A673 (cell line): ENCODE measurements around the gene NCEH1. TPM values are rescaled to one million over a fixed set of nuclear protein-coding genes. Genes with fewer than 3 reads are reported as not detected.

Experiments used
- BruUV-seq: library from RNA; stranded (reverse); fragments of 400-500 nt; replicated peaks from 2 replicates; lab custom pipeline; 2021; lab: Mats Ljungman, UMichigan
- CTCF ChIA-PET: fragments of 300-600 bp; sonication (Branson Sonifier 250); formaldehyde crosslinking; loops from one replicate; lab custom pipeline; 2022; ENCODE audit warnings: antibody characterized with exemption; lab: Charles Lee
- POLR2A ChIA-PET: fragments of 300-600 bp; sonication (Branson Sonifier 250); formaldehyde crosslinking; loops from one replicate; lab custom pipeline; 2022; ENCODE audit warnings: antibody characterized with exemption; ENCODE audit not compliant: low non-redundant PET; lab: Charles Lee
- DNase-seq: peaks from one replicate; pipeline ENCODE4 v3.0.0-alpha.2; 2015; ENCODE audit warnings: low spot score
- H3K27ac ChIP-seq: fragments of 200-600 bp; sonication (generic); 2 replicates; pipeline ENCODE4 v1.5.1; 2016; ENCODE audit warnings: mixed run types, low read depth, mild to moderate bottlenecking, mixed read lengths, antibody characterized with exemption, low read length; ENCODE audit not compliant: poor library complexity, severe bottlenecking
- H3K27me3 ChIP-seq: fragments of 200-600 bp; sonication (generic); replicated peaks from 2 replicates; pipeline ENCODE4 v1.6.1; 2017; ENCODE audit warnings: mixed run types, low read depth, mild to moderate bottlenecking, mixed read lengths, antibody characterized with exemption, low read length; ENCODE audit not compliant: insufficient read depth, poor library complexity
- H3K36me3 ChIP-seq: fragments of 200-600 bp; sonication (generic); 2 replicates; pipeline ENCODE4 v1.6.1; 2016; ENCODE audit warnings: mixed run types, mild to moderate bottlenecking, mixed read lengths, antibody characterized with exemption, low read length; ENCODE audit not compliant: insufficient read depth, poor library complexity, severe bottlenecking
- H3K4me1 ChIP-seq: fragments of 200-600 bp; sonication (generic); 2 replicates; pipeline ENCODE4 v1.6.1; 2017; ENCODE audit warnings: mixed run types, mild to moderate bottlenecking, mixed read lengths, antibody characterized with exemption, low read length; ENCODE audit not compliant: insufficient read depth, poor library complexity, severe bottlenecking
- H3K4me3 ChIP-seq: fragments of 200-600 bp; sonication (generic); 2 replicates; pipeline ENCODE4 v1.5.1; 2016; ENCODE audit warnings: low read depth, mixed run types, mild to moderate bottlenecking, mixed read lengths, low read length; ENCODE audit not compliant: poor library complexity, severe bottlenecking
- H3K9me3 ChIP-seq: fragments of 200-600 bp; sonication (generic); 2 replicates; pipeline ENCODE4 v1.6.1; 2016; ENCODE audit warnings: mixed run types, low read depth, mild to moderate bottlenecking, mixed read lengths, antibody characterized with exemption, low read length; ENCODE audit not compliant: poor library complexity, severe bottlenecking
- CTCF ChIP-seq: fragments of 300-800, 200-600 bp; sonication (generic); conservative IDR thresholded peaks from 2 replicates; pipeline ENCODE4 v1.5.1; 2017; ENCODE audit warnings: low read depth, mild to moderate bottlenecking, antibody characterized with exemption, low read length, moderate library complexity, mixed read lengths
- EZH2 ChIP-seq: fragments of 200-600 bp; sonication (generic); IDR thresholded peaks from 2 replicates; pipeline ENCODE4 v1.6.1; 2017; ENCODE audit warnings: borderline replicate concordance, low read depth, mild to moderate bottlenecking, mixed read lengths, antibody characterized with exemption, low read length; ENCODE audit not compliant: poor library complexity, severe bottlenecking
- intact Hi-C: fragments of 100-400 bp; cut with micrococcal nuclease; formaldehyde crosslinking; loops from one replicate; pipeline ENCODE4 v1.10.0; 2022; ENCODE audit not compliant: unreplicated experiment
- total RNA-seq: library from RNA; stranded (reverse); gene quantifications from 2 replicates; pipeline ENCODE4 v1.2.3, GENCODE V29; 2021

Gene NCEH1
- total RNA-seq, 1 experiment from 2014 or later = 3.5 TPM

- Histone ChIP-seq H3K27ac (no peak overlapping the region), H3K4me1 (no peaks in the 10 kb centered on the region), H3K9me3 (no peaks in the 10 kb centered on the region), H3K36me3 (no peaks in the 10 kb centered on the region), H3K27me3 (no peaks in the 10 kb centered on the region), H3K4me3 (no peak overlapping the region)
- TF ChIP-seq CTCF (no peak), EZH2 (no peak)
- CTCF ChIA-PET = interaction anchor here (0.5 kb wide), 1 partner anchor 884 kb away, joined by 3 read pairs; no protein-coding TSS in a partner anchor
- POLR2A ChIA-PET = no interaction called here
- no peak for DNase-seq
- no TSS peak for BruUV-seq
- intact Hi-C loops = no loop called here
These were observed 63.8 kb downstream of the NCEH1 start for GRCh38 chr3:172647080-172647479.

GRCh38 chr3:172646439-172647015, 64.3 kb downstream of the NCEH1 start:
- ChIA-PET CTCF (no interaction called here), POLR2A (interaction anchor here (0.6 kb wide), 1 partner anchor 555 kb away, joined by 3 read pairs; no protein-coding TSS in a partner anchor)
- peak; percentile 30 for DNase-seq
- Histone ChIP-seq H3K36me3 (no peaks in the 10 kb centered on the region), H3K4me1 (no peaks in the 10 kb centered on the region), H3K27ac (no peak overlapping the region), H3K27me3 (no peaks in the 10 kb centered on the region), H3K4me3 (no peak overlapping the region), H3K9me3 (no peaks in the 10 kb centered on the region)
- intact Hi-C loops = no loop called here
- no TSS peak for BruUV-seq
- TF ChIP-seq CTCF (no peak), EZH2 (no peak)

- BruUV-seq = no TSS peak
- Histone ChIP-seq H3K27ac (no peak overlapping the region), H3K4me3 (no peak overlapping the region), H3K27me3 (no peaks in the 10 kb centered on the region), H3K4me1 (no peaks in the 10 kb centered on the region), H3K36me3 (no peaks in the 10 kb centered on the region), H3K9me3 (no peaks in the 10 kb centered on the region)
- ChIA-PET CTCF (no interaction called here), POLR2A (no interaction called here)
- DNase-seq = no peak
- intact Hi-C loops = no loop called here
- no peak for TF ChIP-seq CTCF
- no peak for TF ChIP-seq EZH2
These were observed 66.6 kb downstream of the NCEH1 start for GRCh38 chr3:172644258-172644657.
